ENCODE data around the gene PA2G4. TPM values are rescaled to one million over a fixed set of nuclear protein-coding genes. Genes with fewer than 3 reads are reported as not detected.

Gene PA2G4
- polyA plus RNA-seq, 1 donor from 2014 or later: 115 TPM

DNA sequence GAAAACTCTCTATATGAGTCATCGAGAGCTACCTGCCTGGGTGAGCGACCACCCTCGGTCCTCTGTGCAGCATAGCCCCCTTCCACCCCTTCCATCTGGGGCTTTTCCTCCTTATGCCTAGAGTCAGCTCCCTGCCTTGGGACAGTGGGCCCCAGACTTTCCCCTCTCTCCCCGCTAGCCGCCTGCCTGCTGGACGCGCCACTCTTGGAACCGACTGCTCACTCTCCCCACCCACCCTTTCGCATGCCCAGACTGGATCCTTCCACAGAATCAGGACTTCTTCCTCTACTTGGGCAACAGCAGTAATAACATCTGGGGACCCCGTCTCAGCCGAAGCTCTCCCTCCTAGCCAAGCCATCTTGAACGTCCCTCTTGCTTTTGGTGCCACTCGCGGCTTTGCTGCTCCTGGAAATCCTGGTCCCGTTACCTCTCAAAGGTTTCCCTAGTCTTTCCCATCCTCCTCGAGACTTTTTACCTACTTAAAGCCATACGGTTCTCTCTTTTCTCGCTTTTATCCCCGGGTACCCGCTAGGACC is 24.4 kb downstream of the PA2G4 start:
- Histone ChIP-seq H3K79me2 (replicated peaks; ENCODE audit: insufficient read depth, low read length) (no peaks in the 10 kb centered on the region), H3K27ac (ENCODE audit: low read length) (peak overlapping the region; percentile 57), H3K9me2 (ENCODE audit: insufficient read depth, low read length) (no peaks in the 10 kb centered on the region), H2AFZ (ENCODE audit: low read depth, low read length) (no peak overlapping the region), H3K4me3 (ENCODE audit: low read length) (peak overlapping the region; percentile 76), H3K36me3 (ENCODE audit: insufficient read depth, low read length) (no peaks in the 10 kb centered on the region), H3K9me3 (ENCODE audit: low read length) (no peaks in the 10 kb centered on the region), H3F3A (ENCODE audit: insufficient read depth, low read length, poor library complexity, severe bottlenecking) (no peaks in the 10 kb centered on the region), H3K4me2 (ENCODE audit: low read length) (peak overlapping the region; percentile 74), H3K9ac (ENCODE audit: low read length) (peak overlapping the region; percentile 80), H3K27me3 (ENCODE audit: insufficient read depth, low read depth, low read length) (no peaks in the 10 kb centered on the region), H4K20me1 (ENCODE audit: insufficient read depth) (no peaks in the 10 kb centered on the region)
- TF ChIP-seq, protein P1, sequence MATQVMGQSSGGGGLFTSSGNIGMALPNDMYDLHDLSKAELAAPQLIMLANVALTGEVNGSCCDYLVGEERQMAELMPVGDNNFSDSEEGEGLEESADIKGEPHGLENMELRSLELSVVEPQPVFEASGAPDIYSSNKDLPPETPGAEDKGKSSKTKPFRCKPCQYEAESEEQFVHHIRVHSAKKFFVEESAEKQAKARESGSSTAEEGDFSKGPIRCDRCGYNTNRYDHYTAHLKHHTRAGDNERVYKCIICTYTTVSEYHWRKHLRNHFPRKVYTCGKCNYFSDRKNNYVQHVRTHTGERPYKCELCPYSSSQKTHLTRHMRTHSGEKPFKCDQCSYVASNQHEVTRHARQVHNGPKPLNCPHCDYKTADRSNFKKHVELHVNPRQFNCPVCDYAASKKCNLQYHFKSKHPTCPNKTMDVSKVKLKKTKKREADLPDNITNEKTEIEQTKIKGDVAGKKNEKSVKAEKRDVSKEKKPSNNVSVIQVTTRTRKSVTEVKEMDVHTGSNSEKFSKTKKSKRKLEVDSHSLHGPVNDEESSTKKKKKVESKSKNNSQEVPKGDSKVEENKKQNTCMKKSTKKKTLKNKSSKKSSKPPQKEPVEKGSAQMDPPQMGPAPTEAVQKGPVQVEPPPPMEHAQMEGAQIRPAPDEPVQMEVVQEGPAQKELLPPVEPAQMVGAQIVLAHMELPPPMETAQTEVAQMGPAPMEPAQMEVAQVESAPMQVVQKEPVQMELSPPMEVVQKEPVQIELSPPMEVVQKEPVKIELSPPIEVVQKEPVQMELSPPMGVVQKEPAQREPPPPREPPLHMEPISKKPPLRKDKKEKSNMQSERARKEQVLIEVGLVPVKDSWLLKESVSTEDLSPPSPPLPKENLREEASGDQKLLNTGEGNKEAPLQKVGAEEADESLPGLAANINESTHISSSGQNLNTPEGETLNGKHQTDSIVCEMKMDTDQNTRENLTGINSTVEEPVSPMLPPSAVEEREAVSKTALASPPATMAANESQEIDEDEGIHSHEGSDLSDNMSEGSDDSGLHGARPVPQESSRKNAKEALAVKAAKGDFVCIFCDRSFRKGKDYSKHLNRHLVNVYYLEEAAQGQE (IDR thresholded peaks at IDR 0.05; ENCODE audit: borderline replicate concordance): no peak
- TF ChIP-seq RAD21 (conservative IDR thresholded peaks at IDR 0.05) (no peak), TAF1 (IDR thresholded peaks at IDR 0.05; ENCODE audit: low read depth) (no peak)

DNA sequence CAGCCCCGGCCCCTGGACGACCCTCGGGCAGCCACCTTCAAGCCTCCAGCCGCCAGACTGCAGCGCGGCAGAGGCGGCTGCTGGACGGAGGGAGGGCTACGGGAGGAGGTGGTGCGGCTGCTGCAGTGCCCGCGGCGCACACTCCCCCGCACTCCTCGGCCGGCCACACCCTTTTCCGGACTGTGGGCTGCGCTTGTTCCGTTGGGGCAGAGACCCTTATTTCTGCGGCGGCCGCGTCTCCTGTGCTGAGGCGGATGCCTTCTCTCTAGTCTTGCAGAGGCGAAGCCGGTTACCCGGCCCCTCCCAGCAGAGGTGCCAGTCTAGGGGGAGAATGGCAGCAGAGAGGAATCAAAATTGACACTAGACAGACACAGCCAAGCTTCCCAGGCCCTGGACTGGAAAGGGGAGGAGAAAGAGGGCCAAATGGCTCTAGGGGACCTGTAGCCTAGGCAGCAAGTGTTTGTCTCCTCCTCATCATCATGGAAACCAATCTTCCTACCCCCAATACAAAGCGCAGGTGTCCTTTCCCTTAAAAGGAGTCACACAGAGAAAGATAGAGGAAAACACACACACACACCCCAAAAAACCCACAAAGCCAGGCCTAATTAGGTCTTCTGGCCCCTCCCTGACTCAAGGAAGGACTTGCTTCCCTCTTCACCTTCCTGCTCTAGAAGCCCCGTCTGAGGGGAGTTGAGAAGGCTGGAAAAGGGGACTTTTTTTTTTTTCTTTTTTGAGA is 25.0 kb downstream of the PA2G4 start:
- Histone ChIP-seq H3K4me2 (ENCODE audit: low read length) (peak overlapping the region; percentile 74), H3K36me3 (ENCODE audit: insufficient read depth, low read length) (no peaks in the 10 kb centered on the region), H2AFZ (ENCODE audit: low read depth, low read length) (peak overlapping the region; percentile 33), H3F3A (ENCODE audit: insufficient read depth, low read length, poor library complexity, severe bottlenecking) (no peaks in the 10 kb centered on the region), H3K9me2 (ENCODE audit: insufficient read depth, low read length) (no peaks in the 10 kb centered on the region), H3K9me3 (ENCODE audit: low read length) (no peaks in the 10 kb centered on the region), H3K79me2 (replicated peaks; ENCODE audit: insufficient read depth, low read length) (no peaks in the 10 kb centered on the region), H3K27me3 (ENCODE audit: insufficient read depth, low read depth, low read length) (no peaks in the 10 kb centered on the region), H4K20me1 (ENCODE audit: insufficient read depth) (no peaks in the 10 kb centered on the region), H3K9ac (ENCODE audit: low read length) (peak overlapping the region; percentile 80), H3K4me3 (ENCODE audit: low read length) (peak overlapping the region; percentile 76), H3K27ac (ENCODE audit: low read length) (no peak overlapping the region)
- TF ChIP-seq SMC3 (conservative IDR thresholded peaks at IDR 0.05; ENCODE audit: poor library complexity): no peak
- TF ChIP-seq POLR2AphosphoS5 (IDR thresholded peaks at IDR 0.05): peak; percentile 16

DNA sequence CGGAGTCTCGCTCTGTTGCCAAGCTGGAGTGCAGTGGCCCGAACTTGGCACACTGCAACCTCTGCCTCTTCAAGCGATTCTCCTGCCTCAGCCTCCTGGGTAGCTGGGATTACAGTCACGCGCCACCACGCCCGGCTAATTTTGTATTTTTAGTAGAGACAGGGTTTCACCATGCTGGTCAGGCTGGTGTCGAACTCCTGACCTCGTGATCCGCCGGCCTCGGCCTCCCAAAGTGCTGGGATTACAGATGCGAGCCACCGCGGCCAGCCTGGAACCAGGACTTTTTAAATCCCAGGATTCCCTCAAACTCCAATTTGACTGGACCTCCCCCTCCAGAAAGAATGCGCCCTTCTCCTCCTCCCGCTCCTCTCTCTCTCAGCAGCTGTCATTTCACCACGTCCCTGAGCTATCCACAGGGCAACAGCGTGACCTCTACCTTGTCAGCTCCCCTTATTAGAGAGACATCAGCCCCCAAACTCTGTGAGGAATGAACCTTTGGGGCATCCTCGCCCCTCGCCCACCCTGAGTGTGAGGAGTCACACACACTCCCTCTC is 25.7 kb downstream of the PA2G4 start:
- Histone ChIP-seq H3F3A (ENCODE audit: insufficient read depth, low read length, poor library complexity, severe bottlenecking) (no peaks in the 10 kb centered on the region), H3K4me2 (ENCODE audit: low read length) (peak overlapping the region; percentile 74), H3K27me3 (ENCODE audit: insufficient read depth, low read depth, low read length) (no peaks in the 10 kb centered on the region), H4K20me1 (ENCODE audit: insufficient read depth) (no peaks in the 10 kb centered on the region), H3K79me2 (replicated peaks; ENCODE audit: insufficient read depth, low read length) (no peaks in the 10 kb centered on the region), H3K4me3 (ENCODE audit: low read length) (peak overlapping the region; percentile 76), H3K27ac (ENCODE audit: low read length) (no peak overlapping the region), H3K9ac (ENCODE audit: low read length) (peak overlapping the region; percentile 80), H2AFZ (ENCODE audit: low read depth, low read length) (no peak overlapping the region), H3K9me2 (ENCODE audit: insufficient read depth, low read length) (no peaks in the 10 kb centered on the region), H3K36me3 (ENCODE audit: insufficient read depth, low read length) (no peaks in the 10 kb centered on the region), H3K9me3 (ENCODE audit: low read length) (no peaks in the 10 kb centered on the region)
- TF ChIP-seq TAF1 (IDR thresholded peaks at IDR 0.05; ENCODE audit: low read depth) (no peak), POLR2AphosphoS5 (IDR thresholded peaks at IDR 0.05) (no peak), EZH2 (IDR thresholded peaks at IDR 0.05; ENCODE audit: borderline replicate concordance, insufficient read depth, low read length, poor library complexity, severe bottlenecking) (no peak), MXI1 (conservative IDR thresholded peaks at IDR 0.05; ENCODE audit: poor library complexity, severe bottlenecking) (no peak), RAD21 (conservative IDR thresholded peaks at IDR 0.05) (no peak), EP300 (conservative IDR thresholded peaks at IDR 0.05; ENCODE audit: poor library complexity, severe bottlenecking) (no peak), SMC3 (conservative IDR thresholded peaks at IDR 0.05; ENCODE audit: poor library complexity) (no peak)
- TF ChIP-seq, protein P1 (IDR thresholded peaks at IDR 0.05; ENCODE audit: borderline replicate concordance): no peak
- TF ChIP-seq, protein P2, sequence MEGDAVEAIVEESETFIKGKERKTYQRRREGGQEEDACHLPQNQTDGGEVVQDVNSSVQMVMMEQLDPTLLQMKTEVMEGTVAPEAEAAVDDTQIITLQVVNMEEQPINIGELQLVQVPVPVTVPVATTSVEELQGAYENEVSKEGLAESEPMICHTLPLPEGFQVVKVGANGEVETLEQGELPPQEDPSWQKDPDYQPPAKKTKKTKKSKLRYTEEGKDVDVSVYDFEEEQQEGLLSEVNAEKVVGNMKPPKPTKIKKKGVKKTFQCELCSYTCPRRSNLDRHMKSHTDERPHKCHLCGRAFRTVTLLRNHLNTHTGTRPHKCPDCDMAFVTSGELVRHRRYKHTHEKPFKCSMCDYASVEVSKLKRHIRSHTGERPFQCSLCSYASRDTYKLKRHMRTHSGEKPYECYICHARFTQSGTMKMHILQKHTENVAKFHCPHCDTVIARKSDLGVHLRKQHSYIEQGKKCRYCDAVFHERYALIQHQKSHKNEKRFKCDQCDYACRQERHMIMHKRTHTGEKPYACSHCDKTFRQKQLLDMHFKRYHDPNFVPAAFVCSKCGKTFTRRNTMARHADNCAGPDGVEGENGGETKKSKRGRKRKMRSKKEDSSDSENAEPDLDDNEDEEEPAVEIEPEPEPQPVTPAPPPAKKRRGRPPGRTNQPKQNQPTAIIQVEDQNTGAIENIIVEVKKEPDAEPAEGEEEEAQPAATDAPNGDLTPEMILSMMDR (IDR thresholded peaks at IDR 0.05; ENCODE audit: poor library complexity, severe bottlenecking): no peak

Data from neural cell (in vitro differentiated cells).